Measurements from ENCODE around the gene NUDT4.

DNA sequence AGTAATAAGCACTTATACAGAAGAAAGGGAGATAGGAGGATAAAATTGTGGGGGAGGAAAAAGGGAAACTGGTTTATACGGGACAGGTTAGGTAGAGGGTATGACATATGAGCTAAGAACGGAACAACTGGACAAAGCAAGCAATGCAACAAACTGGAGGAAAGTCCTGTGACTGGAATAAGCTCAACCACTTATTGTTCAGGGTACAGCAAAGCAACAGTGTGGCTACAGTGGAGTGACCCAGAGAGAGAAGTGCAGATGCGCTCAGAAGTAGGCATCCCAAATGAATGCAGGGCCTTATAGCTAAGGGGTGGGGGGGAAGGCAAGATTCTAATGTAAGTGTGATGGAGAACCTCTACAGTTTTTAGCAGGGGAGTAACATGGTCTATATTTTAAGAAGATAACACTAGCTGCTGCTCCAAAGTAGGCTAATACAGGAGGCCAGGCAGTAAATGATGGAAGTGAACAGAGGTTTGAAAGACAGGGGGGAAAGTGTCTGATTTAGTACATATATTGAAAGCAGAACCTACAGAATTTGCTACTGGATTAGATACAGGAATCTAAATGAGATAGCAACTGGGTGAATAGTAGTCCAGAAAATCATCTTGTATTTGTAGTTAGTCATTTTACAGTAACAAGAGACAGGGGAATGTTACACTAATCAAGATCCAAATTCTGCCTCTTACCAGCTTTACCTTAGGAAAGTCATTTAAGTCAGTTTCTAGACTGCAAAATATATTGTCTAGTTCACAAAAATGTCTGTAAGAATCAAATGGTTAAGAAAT is 60.7 kb downstream of the NUDT4 start:
- TF ChIP-seq CTCF (IDR thresholded peaks at IDR 0.05) = no peak
- TF ChIP-seq POLR2A (IDR thresholded peaks at IDR 0.05) = no peak
- TF ChIP-seq POLR2AphosphoS5 (IDR thresholded peaks at IDR 0.05) = no peak

Data from prostate gland (tissue), 2 donors.